ENCODE results near the gene RNASE4.

- no peak for TF ChIP-seq ZFX (IDR thresholded peaks at IDR 0.05)
- TF ChIP-seq CTCF (conservative IDR thresholded peaks at IDR 0.05): no peak
These were observed 59.2 kb downstream of the RNASE4 start for GRCh38 chr14:20743556-20743955.
